Endometrial microvascular endothelial cells (primary cell): Measurements from ENCODE around the gene TP53TG5. TPM values are rescaled to one million over a fixed set of nuclear protein-coding genes. Genes with fewer than 3 reads are reported as not detected.

ENCODE experiments used
- in situ Hi-C: cut with HindIII; loops from 2 replicates; pipeline ENCODE4 v1.10.0; 2017; ENCODE audit warnings: low sequenced_read_pairs, low pct_unique_long_range_greater_than_20kb; ENCODE audit errors: inconsistent ontology term
- total RNA-seq: library from RNA; depleted of rRNA; stranded (reverse); fragments of >200 nt; gene quantifications from one replicate; pipeline ENCODE4 v1.2.3, GENCODE V29; 2015; ENCODE audit errors: inconsistent ontology term

TP53TG5 gene
- total RNA-seq, 1 donor from 2014 or later: not detected

GRCh38 chr20:45406260-45407066 lies 28.3 kb upstream of the TP53TG5 start:
- in situ Hi-C loops: no loop called here

GRCh38 chr20:45405571-45406259 lies 27.6 kb upstream of the TP53TG5 start:
- in situ Hi-C loops: no loop called here

GRCh38 chr20:45404438-45404837 lies 26.3 kb upstream of the TP53TG5 start:
- in situ Hi-C loops: no loop called here

- in situ Hi-C loops: no loop called here
Measured at GRCh38 chr20:45402946-45403345, 24.8 kb upstream of the TP53TG5 start.

GRCh38 chr20:45400346-45401031 lies 22.4 kb upstream of the TP53TG5 start:
- in situ Hi-C loops: no loop called here

- in situ Hi-C loops: no loop called here
Measured at GRCh38 chr20:45399018-45399417, 20.9 kb upstream of the TP53TG5 start.

- in situ Hi-C loops: no loop called here
Measured at GRCh38 chr20:45395114-45395415, 16.9 kb upstream of the TP53TG5 start.

- in situ Hi-C loops: no loop called here
Measured at GRCh38 chr20:45394221-45395113, 16.3 kb upstream of the TP53TG5 start.

GRCh38 chr20:45392733-45393132 lies 14.6 kb upstream of the TP53TG5 start:
- in situ Hi-C loops: no loop called here

- in situ Hi-C loops: no loop called here
Measured at GRCh38 chr20:45391559-45391958, 13.4 kb upstream of the TP53TG5 start.

- in situ Hi-C loops: no loop called here
Measured at GRCh38 chr20:45390931-45391330, 12.8 kb upstream of the TP53TG5 start.

- in situ Hi-C loops: no loop called here
Measured at GRCh38 chr20:45387274-45387673, 9.1 kb upstream of the TP53TG5 start.

GRCh38 chr20:45377269-45377668 lies 856 bp downstream of the TP53TG5 start:
- in situ Hi-C loops: no loop called here

GRCh38 chr20:45374966-45375365 lies 3.2 kb downstream of the TP53TG5 start:
- in situ Hi-C loops: no loop called here

GRCh38 chr20:45374101-45374467 lies 4.0 kb downstream of the TP53TG5 start:
- in situ Hi-C loops: no loop called here

GRCh38 chr20:45373353-45374100 lies 4.6 kb downstream of the TP53TG5 start:
- in situ Hi-C loops: no loop called here

GRCh38 chr20:45372646-45373352 lies 5.3 kb downstream of the TP53TG5 start:
- in situ Hi-C loops: no loop called here

- in situ Hi-C loops: no loop called here
Measured at GRCh38 chr20:45372241-45372640, 5.9 kb downstream of the TP53TG5 start.
